Upper lobe of left lung (tissue), 4 donors: ENCODE data around the gene ECE1.

Source experiments
- POLR2A ChIP-seq, 4 donors: fragments of 450-650 bp; IDR thresholded peaks; one replicate each; pipeline ENCODE4 v1.5.1; 2016 to 2017; ENCODE audit warnings: antibody characterized with exemption in 4 of 4, mild to moderate bottlenecking in 2 of 4
- POLR2AphosphoS5 ChIP-seq, 2 donors: sonication (generic); formaldehyde crosslinking; IDR thresholded peaks; one replicate each; pipeline ENCODE4 v1.5.1; 2017; ENCODE audit warnings: antibody characterized with exemption in 2 of 2

- TF ChIP-seq POLR2A (IDR thresholded peaks at IDR 0.05): no peak
- TF ChIP-seq POLR2AphosphoS5 (IDR thresholded peaks at IDR 0.05): no peak
These were observed 46.8 kb upstream of the ECE1 start for GRCh38 chr1:21337010-21337437.
